Astrocyte (in vitro differentiated cells and primary cell): ENCODE data around the gene APBA2.

ENCODE experiments used
- EZH2 ChIP-seq: IDR thresholded peaks from 2 replicates; pipeline ENCODE4 v1.6.1; 2012; ENCODE audit warnings: mild to moderate bottlenecking, low read length, inconsistent platforms; ENCODE audit not compliant: insufficient read depth
- TF ChIP-seq, protein P1 (sequence below): IDR thresholded peaks from 2 replicates; pipeline ENCODE4 v1.5.1; 2011; ENCODE audit warnings: low read depth, mild to moderate bottlenecking, inconsistent platforms, low read length, moderate library complexity; ENCODE audit not compliant: insufficient read depth

DNA sequence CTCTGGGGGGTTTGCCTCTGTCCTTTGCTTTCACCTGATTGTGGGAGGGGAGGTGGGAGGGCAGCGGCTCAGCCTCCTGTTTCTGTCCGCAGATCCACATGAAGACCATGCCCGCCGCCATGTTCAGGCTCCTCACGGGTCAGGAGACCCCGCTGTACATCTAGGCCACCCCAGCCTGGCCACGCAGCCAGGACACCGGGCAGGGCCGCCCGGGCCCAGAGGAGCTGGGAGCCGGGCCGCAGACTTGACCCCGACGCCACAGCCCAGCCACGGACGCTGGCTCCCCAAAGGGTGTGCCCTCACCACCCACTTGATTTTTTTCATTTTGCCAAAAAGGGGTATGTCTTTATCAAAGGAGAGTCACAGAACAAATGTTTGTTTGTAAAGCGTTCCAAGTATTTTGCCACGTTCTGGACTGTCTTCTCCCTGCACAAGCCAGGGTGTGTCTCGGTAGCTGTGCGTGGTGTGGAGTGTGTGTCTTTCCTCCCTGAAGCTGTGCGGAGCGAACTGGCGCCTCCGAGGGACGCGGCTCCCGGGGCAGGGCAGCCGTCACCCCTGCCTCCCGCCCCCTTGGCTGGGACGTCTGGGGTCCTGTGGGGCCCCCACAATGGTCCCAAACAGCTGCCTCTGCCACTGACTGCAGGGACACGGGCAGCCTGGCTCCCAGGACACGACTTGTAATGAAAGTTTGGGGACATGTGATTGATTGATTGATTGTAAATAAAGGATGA is 231.4 kb downstream of the APBA2 start:
- TF ChIP-seq, protein P1, sequence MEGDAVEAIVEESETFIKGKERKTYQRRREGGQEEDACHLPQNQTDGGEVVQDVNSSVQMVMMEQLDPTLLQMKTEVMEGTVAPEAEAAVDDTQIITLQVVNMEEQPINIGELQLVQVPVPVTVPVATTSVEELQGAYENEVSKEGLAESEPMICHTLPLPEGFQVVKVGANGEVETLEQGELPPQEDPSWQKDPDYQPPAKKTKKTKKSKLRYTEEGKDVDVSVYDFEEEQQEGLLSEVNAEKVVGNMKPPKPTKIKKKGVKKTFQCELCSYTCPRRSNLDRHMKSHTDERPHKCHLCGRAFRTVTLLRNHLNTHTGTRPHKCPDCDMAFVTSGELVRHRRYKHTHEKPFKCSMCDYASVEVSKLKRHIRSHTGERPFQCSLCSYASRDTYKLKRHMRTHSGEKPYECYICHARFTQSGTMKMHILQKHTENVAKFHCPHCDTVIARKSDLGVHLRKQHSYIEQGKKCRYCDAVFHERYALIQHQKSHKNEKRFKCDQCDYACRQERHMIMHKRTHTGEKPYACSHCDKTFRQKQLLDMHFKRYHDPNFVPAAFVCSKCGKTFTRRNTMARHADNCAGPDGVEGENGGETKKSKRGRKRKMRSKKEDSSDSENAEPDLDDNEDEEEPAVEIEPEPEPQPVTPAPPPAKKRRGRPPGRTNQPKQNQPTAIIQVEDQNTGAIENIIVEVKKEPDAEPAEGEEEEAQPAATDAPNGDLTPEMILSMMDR, result no peak
- TF ChIP-seq EZH2, result no peak
